Omental fat pad (tissue), 4 donors: ENCODE measurements around the gene UBE4B. TPM values are rescaled to one million over a fixed set of nuclear protein-coding genes. Genes with fewer than 3 reads are reported as not detected.
A peak's percentile ranks its signal among the peaks of the same experiment; 100 is the strongest.
"Not testable (repeated sequence)": the region's sequence is repeated elsewhere in the genome, so short reads cannot be mapped to it uniquely, and the experiment has no call there.

Experiments used
- ATAC-seq: fragments of 150-250 bp; one replicate; pipeline ENCODE4 v1.9.1; 2016; ENCODE audit warnings: mild to moderate bottlenecking, moderate library complexity; ENCODE audit not compliant: low FRiP score
- DNase-seq: peaks from one replicate; pipeline ENCODE4 v3.0.0-alpha.2; 2019; ENCODE audit warnings: low spot score
- total RNA-seq, 4 donors: library from RNA; depleted of rRNA; stranded (reverse); fragments of >200 nt; gene quantifications; one replicate each; pipeline ENCODE4 v1.1.0, GENCODE V29; 2016
- TF ChIP-seq, protein P1 (sequence below), 3 donors: fragments of 450-650 bp; IDR thresholded peaks; one replicate each; pipeline ENCODE4 v1.5.1; 2016 to 2017; ENCODE audit warnings: antibody characterized with exemption in 3 of 3, mild to moderate bottlenecking in 3 of 3, moderate library complexity in 2 of 3

Gene UBE4B
- total RNA-seq, 4 donors from 2014 or later, result 33.3 to 58.4 (median 46.1) TPM

DNA sequence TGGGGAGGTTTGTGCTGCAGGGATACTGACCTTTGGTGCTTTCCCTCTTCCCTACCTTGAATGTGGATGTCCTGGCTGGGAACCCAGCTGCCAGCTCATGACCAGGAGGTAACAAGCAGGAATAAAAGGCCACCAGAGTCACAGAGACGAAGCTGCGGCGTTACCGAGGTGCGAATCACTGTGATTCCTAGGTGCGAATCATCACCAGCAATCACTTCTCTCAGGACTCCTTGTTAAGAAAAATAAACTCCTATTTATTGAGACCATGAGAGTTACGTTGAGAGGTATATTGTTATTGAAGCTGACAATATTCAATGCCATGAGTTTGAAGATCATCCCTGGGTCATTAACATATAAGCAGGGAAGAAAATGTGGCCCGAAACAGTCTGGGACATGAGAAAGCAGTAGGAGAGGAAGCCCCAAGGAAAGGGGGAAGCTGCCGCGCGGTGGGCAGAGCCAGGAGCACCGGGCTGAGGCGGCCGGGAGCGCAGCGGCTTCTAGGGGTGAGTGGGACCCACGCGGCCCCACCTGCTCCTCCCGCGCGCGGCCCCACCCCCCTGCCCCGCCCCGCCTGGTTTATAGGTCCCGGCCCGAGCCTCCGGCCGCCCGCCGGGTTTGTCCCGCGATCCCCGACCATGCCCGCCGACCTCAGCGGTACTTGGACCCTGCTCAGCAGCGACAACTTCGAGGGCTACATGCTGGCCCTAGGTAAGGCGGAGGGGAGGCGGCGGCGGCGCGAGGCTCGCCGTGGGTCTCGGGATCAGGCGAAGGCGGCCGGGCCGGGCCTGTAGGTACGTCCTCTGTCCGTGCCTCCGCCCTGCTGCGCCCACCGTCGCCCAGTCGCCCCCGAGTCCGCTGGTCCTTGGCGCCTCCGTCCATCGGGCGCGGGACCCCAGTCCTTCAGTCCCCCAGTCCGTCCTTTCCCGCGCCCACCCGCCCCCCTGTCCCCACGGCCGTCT is 35.9 kb upstream of the UBE4B start, which contains the start of gene RBP7:
TSS of gene RBP7 (plus strand) at position 605 of the 959 bp plus-strand sequence. CDS start at position 636, 31 bp downstream.
- TF ChIP-seq, protein P1, sequence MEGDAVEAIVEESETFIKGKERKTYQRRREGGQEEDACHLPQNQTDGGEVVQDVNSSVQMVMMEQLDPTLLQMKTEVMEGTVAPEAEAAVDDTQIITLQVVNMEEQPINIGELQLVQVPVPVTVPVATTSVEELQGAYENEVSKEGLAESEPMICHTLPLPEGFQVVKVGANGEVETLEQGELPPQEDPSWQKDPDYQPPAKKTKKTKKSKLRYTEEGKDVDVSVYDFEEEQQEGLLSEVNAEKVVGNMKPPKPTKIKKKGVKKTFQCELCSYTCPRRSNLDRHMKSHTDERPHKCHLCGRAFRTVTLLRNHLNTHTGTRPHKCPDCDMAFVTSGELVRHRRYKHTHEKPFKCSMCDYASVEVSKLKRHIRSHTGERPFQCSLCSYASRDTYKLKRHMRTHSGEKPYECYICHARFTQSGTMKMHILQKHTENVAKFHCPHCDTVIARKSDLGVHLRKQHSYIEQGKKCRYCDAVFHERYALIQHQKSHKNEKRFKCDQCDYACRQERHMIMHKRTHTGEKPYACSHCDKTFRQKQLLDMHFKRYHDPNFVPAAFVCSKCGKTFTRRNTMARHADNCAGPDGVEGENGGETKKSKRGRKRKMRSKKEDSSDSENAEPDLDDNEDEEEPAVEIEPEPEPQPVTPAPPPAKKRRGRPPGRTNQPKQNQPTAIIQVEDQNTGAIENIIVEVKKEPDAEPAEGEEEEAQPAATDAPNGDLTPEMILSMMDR (IDR thresholded peaks at IDR 0.05), result no peak
- peak; percentile 72 for ATAC-seq
- no peak for DNase-seq

DNA sequence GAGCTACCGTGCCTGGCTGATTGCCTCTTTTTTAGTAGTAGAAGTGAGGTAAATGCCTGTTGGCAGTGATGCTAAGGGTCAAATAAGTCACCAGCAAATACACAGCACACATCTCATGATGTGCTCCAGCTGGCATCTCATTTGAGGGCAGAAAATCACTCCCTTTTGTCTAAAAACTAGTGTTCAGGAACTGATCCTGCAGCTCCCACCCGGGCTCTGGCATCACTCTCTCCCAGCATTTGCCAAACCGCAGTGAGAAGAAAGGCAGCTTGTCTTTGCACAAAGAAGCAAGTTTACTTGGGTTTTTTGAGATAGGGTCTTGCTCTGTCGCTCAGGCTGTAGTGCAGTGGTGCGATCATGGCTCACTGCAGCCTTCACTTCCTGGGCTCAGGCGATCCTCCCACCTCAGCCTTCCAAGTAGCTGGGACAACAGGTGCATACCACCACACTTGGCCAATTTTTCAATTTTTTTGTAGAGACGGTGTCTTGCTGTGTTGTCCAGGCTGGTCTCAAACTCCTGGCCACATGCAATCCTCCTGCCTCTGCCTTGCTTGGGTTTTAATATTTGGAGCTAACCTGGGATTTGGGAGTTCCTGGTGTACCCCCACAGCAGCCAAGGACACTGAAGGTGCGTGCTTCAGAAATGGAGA is 31.6 kb upstream of the UBE4B start:
- DNase-seq (no peak), ATAC-seq (no peak)
- TF ChIP-seq, protein P1 (IDR thresholded peaks at IDR 0.05), result no peak

DNA sequence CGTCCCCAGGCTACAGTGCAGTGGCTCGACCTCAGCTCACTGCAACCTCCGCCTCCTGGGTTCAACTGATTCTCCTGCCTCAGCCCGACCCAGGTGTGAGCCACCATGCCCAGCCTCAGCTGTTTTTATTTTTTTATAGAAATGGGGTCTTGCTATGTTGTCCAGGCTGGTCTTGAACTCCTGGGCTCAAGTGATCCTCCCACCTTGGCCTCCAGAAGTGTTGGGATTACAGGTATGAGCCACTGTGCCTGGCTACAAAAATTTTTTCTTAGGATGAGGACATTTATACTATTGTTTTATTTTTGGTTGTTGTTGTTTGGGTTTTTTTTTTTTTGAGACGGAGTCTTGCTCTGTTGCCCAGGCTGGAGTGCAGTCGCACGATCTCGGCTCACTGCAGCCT is 27.5 kb upstream of the UBE4B start:
- ATAC-seq, DNase-seq: not testable (repeated sequence)

DNA sequence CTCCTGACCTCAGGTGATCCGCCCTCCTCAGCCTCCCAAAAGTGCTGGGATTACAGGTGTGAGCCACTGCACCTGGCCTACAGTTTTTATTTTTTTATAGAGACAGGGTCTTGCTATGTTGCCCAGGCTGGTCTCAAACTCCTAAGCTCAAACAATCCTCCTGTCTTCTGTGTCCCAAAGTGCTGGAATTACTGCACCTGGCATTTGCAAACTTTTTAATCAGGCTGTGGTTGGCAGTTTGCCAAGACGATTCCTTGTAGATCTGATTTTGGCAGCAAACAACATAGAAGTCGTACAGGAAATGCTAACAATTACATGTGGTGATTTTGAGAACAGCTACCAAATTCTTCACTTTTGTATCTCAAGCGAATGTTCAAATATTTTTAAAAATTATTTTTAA is 25.6 kb upstream of the UBE4B start:
- TF ChIP-seq, protein P1 (IDR thresholded peaks at IDR 0.05), result no peak
- no peak for ATAC-seq
- DNase-seq, result no peak

DNA sequence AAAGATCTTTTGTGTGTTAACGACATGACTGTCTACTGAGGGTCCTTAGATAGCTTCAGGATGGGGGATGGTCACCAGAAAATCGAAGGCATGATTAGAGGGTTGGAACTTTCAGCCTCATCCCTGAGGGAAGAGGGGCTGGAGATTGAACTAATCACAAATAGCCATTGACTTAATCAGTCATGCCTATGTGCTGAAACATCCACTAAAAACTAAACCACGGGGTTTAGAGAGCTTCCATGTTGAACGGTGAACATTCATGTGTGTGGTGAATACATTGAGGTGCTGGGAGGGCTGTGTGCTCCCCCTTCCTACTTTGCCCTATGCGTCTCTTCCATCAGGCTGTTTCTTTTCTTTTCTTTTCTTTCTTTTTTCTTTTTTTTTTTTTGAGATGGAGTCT is 18.7 kb upstream of the UBE4B start:
- TF ChIP-seq, protein P1 (IDR thresholded peaks at IDR 0.05), result no peak

DNA sequence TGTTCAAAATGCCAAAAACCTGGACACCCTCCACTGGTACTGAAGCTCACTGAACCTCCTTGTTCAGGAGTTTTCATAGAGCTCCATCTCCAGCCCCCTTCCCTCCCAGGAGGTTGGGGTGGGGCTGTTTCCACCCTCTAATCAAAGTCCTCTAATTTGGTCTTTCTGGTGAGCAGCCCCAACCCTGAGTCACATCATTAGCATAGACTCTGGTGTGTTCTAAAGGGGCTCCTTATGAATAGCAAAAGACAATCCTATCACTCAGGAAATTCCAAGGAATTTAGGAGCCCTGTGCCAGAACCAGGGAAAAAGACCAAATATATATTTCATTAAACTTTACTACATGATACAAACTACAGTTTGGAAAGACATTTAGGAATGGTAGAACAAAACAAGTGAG is 13.2 kb upstream of the UBE4B start:
- TF ChIP-seq, protein P1 (IDR thresholded peaks at IDR 0.05), result no peak
- ATAC-seq (no peak), DNase-seq (no peak)

More for the DNA sequence above, 18.7 kb upstream of the UBE4B start:
- ATAC-seq (no peak), DNase-seq (no peak)

DNA sequence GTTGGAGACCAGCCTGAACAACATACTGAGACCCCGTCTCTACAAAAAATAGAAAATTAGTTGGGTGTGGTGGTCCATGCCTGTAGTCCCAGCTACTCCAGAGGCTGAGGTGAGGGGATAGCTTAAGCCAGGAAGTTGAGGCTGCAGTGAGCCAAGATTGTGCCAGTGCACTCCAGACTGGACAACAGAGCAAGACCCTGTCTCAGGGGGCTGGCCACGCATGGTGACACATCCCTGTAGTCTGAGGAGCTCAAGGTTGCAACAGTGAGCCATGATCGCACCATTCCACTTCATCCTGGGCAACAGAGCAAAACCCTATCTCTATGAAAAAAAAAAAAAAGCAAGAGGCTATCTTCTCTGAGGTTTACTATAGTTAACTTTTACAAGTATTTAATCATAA is 12.7 kb upstream of the UBE4B start:
- no peak for ATAC-seq
- TF ChIP-seq, protein P1 (IDR thresholded peaks at IDR 0.05), result no peak
- no peak for DNase-seq

DNA sequence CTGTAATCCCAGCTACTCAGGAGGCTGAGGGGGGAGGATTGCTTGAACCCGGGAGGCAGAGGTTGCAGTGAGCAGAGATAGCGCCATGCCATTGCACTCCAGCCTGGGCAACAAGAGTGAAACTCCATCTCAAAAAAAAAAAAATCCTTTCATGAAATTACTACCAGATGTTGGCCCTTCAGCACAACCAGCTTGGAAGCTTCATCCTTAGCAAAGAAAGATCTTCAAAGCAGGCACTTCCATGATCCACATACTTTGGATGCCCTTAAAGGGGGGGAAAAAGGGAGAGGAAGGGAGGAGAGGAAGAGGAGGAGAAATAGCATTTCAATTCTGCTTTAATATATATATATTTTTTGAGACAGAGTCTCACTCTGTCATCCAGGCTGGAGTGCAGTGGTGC is 12.1 kb upstream of the UBE4B start:
- not testable (repeated sequence) for ATAC-seq, DNase-seq

DNA sequence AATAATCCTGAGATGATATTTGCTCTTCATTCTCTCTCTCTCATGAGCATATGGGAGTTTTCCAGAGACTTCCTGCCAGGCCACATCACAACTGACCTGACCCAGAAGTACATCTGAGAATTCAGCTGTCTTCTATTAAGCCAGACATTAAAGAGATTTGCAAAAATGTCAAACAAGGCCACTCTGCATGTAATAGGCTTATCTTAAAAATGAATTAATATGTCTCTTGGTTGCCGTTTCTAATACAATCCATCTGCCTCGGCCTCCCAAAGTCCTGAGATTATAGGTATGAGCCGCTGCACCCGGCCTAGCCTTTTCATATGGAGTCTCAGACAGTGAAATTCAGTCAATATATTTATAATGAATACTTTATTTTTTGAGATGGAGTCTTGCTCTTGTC is 10.8 kb upstream of the UBE4B start:
- not testable (repeated sequence) for ATAC-seq, DNase-seq
